HG03196 (cell line): ENCODE measurements around the gene TPMT.

ENCODE experiments used
- ATAC-seq: cut with Tn5 transposase; IDR thresholded peaks from one replicate; pipeline ENCODE4 v1.9.1; 2021; ENCODE audit not compliant: unreplicated experiment

Gene TPMT

DNA sequence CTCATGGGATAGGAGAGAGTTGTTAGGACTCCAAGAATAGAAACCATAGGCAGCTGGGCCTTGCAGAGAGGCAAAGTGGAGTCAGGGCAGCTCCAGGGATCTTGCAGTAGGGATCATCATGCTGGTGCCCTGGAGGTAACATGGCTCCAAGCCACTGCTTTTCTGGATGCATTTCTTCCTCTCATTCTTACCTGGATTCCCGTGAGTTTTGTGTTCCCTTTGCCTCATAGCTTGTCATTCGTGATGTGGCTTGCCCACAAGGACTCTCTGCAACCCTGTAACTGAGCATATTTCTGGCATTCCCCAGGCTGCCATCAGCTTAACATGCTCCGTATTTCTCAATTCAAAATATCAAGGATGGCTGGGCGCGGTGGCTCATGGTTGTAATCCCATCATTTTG lies 37.7 kb downstream of the TPMT start:
- ATAC-seq = no peak

DNA sequence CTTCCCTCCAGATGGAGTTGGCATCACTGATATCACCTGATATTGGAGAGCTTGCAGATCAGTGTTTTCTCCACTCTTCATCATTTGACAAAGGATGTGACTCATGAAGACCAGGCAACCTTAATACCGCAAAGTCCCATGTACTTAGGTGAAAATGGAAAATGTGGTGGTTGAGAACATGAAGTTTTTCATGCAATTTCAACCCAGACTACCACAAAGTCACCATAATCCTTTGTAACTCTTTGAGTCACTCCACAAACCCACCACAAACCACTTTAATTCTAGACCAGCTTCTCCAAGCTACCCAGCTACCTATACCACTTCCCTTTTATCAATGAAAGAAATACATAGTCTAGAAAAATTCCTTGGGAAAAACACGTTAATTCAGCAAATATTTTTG lies 39.5 kb downstream of the TPMT start:
- ATAC-seq = no peak

DNA sequence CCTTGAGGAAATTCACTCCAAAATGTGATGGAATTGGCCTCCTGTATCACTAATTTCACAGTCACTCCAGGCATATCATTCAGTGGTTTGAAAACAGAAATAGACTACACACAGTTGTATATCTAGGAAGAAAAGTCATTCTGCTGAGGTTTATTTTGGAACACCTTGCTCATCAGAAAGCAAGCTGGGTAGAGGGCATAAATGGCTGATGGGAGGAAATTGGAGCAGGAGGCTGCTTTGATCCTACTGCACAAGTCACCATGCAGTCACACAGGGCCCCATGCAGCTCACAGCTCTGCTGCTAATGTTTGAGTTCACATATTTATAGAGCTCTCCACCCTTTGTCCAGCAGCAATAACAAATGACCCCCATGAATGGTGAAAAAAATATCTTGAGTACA lies 44.7 kb downstream of the TPMT start:
- ATAC-seq = no peak

DNA sequence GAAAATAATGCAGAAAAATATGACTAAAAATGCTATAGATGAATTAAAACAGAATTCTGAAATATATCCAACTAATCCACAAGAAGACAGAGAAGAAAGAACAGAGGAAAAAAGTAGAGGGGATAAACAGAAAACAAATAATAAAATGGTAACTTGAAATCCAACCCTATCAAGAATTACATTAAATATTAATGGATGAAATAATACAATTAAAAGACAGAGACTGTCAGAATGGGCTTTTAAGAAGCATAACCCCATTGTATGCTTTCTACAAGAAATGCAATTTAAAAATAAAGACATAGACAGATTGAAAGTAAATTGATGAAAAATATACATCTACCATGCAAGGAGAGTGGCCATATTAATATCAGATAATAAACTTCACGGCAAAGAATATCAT lies 47.8 kb downstream of the TPMT start:
- ATAC-seq = no peak

DNA sequence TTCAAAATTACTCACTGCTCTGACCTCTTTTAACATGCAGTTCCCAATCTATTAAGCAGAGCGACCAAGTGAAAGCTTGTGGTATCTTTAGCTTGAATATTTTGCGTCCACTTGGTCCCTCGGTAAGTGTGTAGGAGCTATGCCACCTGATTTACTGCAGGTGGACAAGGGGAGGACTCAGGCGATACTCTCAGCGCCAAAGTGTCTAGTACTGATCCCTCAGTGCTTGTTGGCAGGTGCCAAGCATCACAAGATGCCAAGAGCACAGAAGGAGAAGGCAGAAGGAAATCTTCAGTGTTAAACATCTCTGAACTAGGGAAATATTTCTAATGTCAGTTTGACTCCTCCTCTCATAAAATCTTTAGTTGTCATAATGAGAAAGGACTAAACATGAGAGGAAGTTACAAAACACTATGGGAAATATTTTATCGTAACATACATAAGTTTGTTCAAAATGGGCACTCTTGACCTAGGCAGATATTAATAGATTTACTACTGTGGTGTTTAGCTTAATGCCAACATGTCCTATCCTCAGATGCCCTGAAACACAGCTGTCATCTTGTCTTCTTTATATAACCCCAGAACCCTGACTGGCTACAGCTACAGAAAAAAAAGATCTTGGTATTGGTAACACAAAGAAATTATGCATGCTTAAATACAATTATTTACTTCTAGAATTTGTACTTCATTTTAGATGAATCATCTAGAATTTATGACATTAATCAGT lies 51.9 kb downstream of the TPMT start:
- ATAC-seq = no peak

DNA sequence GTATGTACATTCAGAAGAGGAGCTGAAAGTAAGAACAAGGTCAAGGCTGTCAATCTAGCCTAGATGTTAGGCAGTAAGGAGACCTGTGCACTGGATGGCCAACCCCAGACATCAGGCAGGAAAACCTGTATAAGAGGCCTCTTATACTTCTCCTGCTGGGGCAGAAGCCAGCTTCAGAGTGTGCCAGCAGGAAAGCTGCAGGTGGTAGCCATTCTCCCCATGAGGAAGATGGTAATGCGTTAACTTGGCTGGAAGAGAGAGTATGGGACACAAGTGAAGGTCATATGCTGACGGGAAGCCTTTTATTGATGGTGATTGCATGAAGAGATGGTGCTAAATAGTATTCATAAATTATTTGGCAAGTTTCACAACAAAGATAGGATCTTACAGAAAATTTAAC lies 53.0 kb downstream of the TPMT start:
- no peak for ATAC-seq

DNA sequence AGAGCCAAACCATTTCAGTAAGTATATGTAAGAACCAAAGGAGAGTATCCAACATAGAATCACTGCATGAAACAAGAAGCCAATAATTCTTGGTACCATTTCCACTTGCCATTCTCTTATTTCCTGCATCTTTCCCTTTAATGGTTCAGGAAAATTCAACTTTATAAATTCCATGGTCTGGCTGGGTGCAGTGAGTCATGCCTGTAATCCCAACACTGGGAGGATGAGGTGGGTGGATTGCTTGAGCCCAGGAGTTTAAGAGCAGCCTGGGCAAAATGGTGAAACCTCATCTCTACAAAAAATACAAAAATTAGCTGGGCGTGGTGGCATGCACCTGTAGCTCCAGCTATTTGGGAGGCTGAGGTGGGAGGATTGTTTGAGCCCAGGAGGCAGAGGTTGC lies 53.6 kb downstream of the TPMT start:
- no peak for ATAC-seq

DNA sequence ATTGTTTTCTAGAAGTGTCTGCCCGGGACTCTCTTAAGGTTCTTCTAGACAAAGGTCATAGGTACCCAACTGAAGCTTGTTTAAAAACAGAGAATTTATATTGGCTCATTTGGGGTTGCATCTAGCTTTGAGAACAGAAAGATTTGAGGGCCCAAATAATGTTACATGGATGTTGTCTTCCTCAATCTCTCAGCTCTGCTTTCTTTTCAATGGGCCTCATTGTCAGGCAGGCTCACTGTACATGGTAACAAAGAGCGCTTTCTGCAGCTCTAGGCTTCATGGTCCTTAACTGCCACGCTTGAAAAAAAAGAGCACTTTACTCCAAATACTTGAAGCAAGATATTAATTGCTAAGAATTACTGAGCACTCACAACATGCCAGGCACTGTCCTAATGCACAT lies 54.6 kb downstream of the TPMT start:
- no peak for ATAC-seq

DNA sequence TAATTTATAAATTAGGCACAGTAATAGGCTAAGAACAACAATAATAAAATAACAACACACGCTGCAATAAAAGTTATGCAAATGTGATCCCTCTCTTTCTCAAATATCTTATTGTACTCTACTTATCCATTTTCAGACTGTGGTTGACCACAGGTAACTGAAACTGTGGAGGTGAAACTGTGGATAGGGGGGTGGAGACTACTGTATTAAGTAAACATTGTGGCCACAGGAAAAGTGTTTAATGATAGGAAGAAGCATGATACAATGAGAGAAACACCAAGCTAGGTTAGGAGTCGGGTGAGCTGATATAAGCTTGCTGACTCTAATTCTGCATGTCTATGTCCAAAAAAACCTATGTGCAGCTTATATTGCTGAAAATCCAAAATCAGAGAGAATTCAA lies 55.4 kb downstream of the TPMT start:
- no peak for ATAC-seq

DNA sequence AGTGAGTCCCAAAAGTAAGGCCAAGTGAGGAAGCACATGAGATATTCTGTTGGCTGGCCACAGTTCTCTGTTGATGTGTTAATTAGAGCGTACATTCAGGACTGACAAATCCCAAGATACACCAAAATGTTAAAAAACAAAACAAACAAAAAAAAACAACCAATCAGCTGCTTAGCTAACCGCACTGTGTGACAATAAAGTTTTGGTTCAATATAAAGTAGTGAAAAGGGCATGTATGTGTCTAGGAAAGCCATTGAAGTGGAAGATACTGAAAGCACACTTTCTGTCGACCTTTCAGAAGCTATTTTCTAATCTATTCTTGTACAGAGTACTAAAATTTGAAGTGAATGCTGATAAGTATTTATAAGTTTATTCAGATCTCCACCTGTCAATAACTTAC lies 58.5 kb downstream of the TPMT start:
- no peak for ATAC-seq

DNA sequence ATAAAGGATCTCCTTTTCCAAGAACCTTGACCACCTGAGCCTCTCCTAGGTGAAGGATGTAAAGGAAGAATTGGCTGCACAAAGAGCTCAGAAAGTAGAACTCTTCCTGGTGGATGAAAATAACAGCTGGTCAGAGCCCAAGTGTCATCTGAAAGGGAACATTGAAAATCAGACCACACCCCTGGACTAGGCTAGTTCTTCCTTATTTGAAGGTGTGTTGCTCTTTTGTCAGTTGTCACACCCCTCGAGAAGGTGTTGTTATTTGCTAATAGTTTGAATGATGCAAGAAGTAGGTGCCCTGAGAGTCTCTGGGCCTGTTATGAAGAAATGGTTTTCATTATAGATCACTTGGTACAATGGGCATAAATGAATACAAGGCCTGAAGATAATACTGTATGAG lies 63.5 kb downstream of the TPMT start:
- ATAC-seq = no peak

DNA sequence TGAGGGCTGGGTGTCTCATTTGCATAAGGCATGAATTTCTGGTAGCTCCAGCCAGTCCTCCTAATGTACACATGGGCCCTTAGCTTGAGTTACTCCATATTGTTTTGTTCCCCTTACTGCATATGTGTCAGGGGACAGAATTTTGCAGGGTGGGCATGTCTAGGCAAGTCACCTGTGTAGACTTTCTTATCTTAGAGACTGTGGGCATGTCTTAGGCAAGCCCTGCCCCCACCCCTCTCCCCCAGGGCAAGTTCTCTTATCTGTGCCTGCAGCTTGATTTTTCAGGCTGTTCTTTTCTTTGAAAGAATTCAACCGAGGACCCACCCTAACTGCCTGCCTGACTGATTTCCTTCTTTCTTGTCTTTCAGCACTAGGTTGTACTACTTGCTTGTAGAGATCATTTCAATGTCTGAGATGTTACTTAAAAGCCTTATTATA lies 64.5 kb downstream of the TPMT start:
- ATAC-seq = no peak

DNA sequence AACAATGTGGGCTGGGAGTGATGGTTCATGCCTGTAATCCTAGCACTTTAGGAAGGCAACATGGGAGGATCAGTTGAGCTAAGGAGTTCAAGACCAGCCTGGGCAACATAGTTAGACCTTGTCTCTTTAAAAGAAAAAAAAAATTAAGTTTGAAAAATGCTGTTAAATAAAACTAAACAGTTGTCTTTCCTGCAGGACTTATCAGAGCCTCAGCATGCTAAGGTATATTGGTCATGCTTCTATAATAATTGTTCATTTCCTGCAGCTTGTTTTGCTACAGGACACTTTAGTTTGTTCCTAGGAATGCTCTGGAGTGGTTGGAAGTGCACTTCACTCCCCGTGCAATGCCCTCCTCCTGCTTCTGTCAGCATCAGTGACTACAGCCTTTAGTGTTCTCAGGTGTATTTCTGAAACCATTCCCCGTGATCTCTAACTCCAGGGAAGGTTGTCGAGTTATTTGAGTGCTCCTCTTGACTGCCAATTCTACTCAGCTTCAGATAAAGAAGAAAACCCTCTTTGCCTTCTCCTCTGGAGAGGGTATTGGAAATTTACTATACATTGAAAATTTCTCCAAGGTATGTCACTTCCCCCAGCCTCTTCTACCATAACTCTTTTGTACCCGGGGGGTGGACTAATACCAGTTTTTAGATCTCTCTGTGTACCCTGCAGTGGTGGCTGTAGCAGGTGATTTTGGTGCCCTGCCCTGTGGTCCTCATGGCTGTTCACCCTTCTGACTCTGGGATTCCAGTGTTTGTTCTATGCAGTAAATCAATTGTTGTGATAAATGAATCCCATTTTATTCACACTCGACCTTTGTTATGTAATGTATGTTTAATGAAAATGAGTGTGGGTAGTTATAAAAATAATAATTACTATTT lies 66.2 kb downstream of the TPMT start:
- ATAC-seq = no peak

DNA sequence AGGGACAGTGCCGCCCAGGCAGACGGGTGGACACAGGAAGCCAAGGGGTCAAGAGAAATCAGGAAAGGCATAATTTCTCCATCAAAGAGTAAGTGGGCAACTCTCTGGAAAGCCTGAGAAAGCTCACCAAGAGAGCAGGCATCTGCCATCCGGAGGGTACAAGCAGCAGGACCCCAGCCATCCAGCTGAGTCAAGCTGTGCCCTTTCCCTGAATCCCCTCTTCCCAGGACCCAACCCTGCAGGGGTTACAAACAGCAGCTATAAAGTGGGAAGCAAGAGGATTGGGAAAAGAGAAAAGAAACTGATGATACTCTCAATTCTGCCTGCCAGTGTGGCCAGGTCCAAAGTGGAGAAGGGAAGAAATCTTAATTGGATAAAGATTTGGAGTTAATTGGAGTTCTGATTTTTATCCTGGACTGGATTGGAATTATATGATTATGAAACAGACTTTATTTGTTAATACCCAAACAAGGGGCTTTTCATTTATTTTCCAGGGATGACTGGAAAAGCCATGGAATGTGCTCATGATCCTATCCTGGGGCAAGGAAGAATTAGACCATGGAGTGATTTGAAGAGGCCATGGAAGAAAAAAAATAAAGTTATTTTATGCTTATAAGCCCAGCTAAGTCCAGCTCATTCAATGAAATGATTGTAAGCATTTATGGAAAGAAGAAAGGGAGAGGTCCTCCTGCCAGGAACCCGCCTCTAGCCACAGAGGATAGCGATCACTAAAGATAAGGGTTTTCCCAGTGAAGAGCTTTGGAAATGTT lies 67.3 kb downstream of the TPMT start:
- ATAC-seq = no peak

DNA sequence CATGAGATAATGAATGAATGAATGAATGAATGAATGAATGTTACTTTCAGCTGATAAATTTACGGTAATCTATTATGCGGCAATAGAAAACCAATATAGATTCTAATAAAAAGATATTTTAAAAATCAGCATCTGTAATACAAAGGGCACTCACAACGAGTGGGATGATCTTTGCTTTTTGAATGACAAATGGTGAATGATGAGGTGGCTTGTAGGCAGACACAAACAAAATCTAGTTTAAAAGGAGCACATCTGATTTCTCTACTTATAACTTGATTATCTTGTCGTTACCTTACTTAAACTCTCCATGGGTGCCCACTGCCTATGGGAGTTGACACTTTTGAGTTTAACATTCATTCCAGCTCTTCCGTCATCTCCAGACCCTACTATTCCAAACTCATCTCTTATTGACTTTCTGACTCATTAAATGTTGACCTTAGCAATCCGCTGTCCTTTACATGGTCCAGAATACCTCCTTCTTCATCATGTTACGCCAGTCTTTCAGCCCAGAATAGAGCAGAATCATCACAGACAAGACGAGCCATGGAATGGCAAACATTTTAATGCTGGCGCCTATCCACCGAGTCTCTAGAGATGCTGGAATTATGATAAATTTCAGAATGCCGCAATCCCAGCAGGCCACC lies 73.7 kb downstream of the TPMT start:
- no peak for ATAC-seq

DNA sequence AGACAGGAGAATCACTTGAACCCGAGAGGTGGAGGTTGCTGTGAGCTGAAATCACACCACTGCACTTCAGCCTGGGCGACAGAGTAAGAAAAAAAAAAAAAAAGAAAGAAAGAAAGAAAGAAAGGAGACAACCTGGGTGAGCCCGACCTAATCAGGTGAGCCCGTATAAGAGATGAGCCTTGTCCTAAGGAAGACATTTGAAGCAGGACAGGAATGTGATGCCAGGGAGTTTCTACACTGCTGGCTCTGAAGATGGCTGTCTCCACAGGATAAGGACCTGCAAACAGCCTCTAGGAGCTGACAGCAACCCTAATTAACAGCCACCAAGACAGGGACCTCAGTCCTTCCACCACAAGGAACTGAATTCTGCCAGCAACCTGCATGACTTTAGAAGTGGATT lies 74.3 kb downstream of the TPMT start:
- ATAC-seq = no peak

DNA sequence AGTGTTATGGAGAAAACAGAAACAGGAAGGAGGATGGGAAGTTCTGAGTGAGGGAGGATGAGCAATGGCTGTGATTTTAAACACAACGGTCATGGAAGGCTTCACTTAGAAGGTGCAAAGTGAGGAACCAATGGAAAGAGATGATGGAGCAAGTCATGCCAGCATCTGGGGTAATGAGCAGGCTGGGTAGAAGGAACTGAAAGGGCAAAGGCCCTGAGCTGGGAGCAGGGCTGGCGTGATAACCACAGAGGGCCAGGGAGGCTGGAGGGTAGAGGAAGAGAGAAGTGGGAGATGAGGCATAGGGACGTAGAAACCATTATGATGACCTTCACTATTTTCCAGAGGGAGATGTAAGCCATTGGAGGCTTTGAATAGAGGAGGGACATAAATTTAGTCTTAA lies 76.0 kb downstream of the TPMT start:
- ATAC-seq = no peak
